ENCODE measurements around the gene TMUB1. TPM values are rescaled to one million over a fixed set of nuclear protein-coding genes. Genes with fewer than 3 reads are reported as not detected.

The TMUB1 gene
- total and polyA plus RNA-seq, 9 of the 15 experiments (the other 6 are each of a cell fraction or from before 2014, with no cell fraction given): 0.14 to 241 (median 74.1) TPM

Other genes with a start within 250 kb of the TMUB1 start
Only the 7 nearest of the 16 such genes appear.
- gene ATG9B, start 59.0 kb downstream of the TMUB1 start, total RNA-seq (2014; rRNA removed): 2.0 and 2.1 TPM in 2 replicates
- 0.64 and 1.2 TPM in 2 replicates for gene ATG9B, start 59.0 kb downstream of the TMUB1 start, total RNA-seq (2014; rRNA removed; fragmentation: Illumina TruSeq; extraction: Trizol)
- gene ATG9B, start 59.0 kb downstream of the TMUB1 start, total RNA-seq (2015; rRNA removed; fragmentation: Illumina TruSeq; extraction: Trizol): 0.29 and 0.90 TPM in 2 replicates
- gene ATG9B, start 59.0 kb downstream of the TMUB1 start, total RNA-seq (2021): 2.2 and 4.7 TPM in 2 replicates
- gene ATG9B, start 59.0 kb downstream of the TMUB1 start, polyA plus RNA-seq (2011; rRNA removed): 1.3 and 1.7 TPM in 2 replicates
- 0.92 and 1.4 TPM in 2 replicates for gene ATG9B, start 59.0 kb downstream of the TMUB1 start, polyA plus RNA-seq (2014; fragmentation: Illumina TruSeq; extraction: Trizol)
- 1 to 10 TPM; 5.0 to 6.9 TPM for gene ATG9B, start 59.0 kb downstream of the TMUB1 start, polyA plus RNA-seq (2014; fragmentation: Nextera tagmentation; extraction: Ambion mirVana)
- gene ATG9B, start 59.0 kb downstream of the TMUB1 start, polyA plus RNA-seq (2014; rRNA removed): 2.7 and 8.0 TPM in 2 replicates
- 63.5 and 79.1 TPM in 2 replicates for gene ABCB8, start 55.0 kb downstream of the TMUB1 start, total RNA-seq (2014; rRNA removed)
- gene ABCB8, start 55.0 kb downstream of the TMUB1 start, total RNA-seq (2014; rRNA removed; fragmentation: Illumina TruSeq; extraction: Trizol): 16.9 and 21.9 TPM in 2 replicates
- 36.3 and 38.0 TPM in 2 replicates for gene ABCB8, start 55.0 kb downstream of the TMUB1 start, total RNA-seq (2015; rRNA removed; fragmentation: Illumina TruSeq; extraction: Trizol)
- gene ABCB8, start 55.0 kb downstream of the TMUB1 start, total RNA-seq (2021): 106 and 109 TPM in 2 replicates
- 27.0 and 42.2 TPM in 2 replicates for gene ABCB8, start 55.0 kb downstream of the TMUB1 start, polyA plus RNA-seq (2011; rRNA removed)
- gene ABCB8, start 55.0 kb downstream of the TMUB1 start, polyA plus RNA-seq (2014; fragmentation: Illumina TruSeq; extraction: Trizol): 61.4 and 89.2 TPM in 2 replicates
- 1 to 10 TPM; 7.6 to 9.2 TPM for gene ABCB8, start 55.0 kb downstream of the TMUB1 start, polyA plus RNA-seq (2014; fragmentation: Nextera tagmentation; extraction: Ambion mirVana)
- 73.6 and 81.3 TPM in 2 replicates for gene ABCB8, start 55.0 kb downstream of the TMUB1 start, polyA plus RNA-seq (2014; rRNA removed)
- 0.32 and 1.5 TPM in 2 replicates for gene ASIC3, start 35.0 kb downstream of the TMUB1 start, total RNA-seq (2014; rRNA removed)
- 0.32 and 0.40 TPM in 2 replicates for gene ASIC3, start 35.0 kb downstream of the TMUB1 start, total RNA-seq (2014; rRNA removed; fragmentation: Illumina TruSeq; extraction: Trizol)
- gene ASIC3, start 35.0 kb downstream of the TMUB1 start, total RNA-seq (2015; rRNA removed; fragmentation: Illumina TruSeq; extraction: Trizol): 0.87 and 0.98 TPM in 2 replicates
- gene ASIC3, start 35.0 kb downstream of the TMUB1 start, total RNA-seq (2021): 2.9 and 3.2 TPM in 2 replicates
- 1.3 and 2.7 TPM in 2 replicates for gene ASIC3, start 35.0 kb downstream of the TMUB1 start, polyA plus RNA-seq (2011; rRNA removed)
- gene ASIC3, start 35.0 kb downstream of the TMUB1 start, polyA plus RNA-seq (2014; fragmentation: Illumina TruSeq; extraction: Trizol): 2.4 and 2.7 TPM in 2 replicates
- under 1 TPM; 0.11 to 0.44 TPM for gene ASIC3, start 35.0 kb downstream of the TMUB1 start, polyA plus RNA-seq (2014; fragmentation: Nextera tagmentation; extraction: Ambion mirVana)
- 3.3 and 5.0 TPM in 2 replicates for gene ASIC3, start 35.0 kb downstream of the TMUB1 start, polyA plus RNA-seq (2014; rRNA removed)
- 38.0 and 53.5 TPM in 2 replicates for gene CDK5, start 25.6 kb downstream of the TMUB1 start, total RNA-seq (2014; rRNA removed)
- 11.8 and 20.3 TPM in 2 replicates for gene CDK5, start 25.6 kb downstream of the TMUB1 start, total RNA-seq (2014; rRNA removed; fragmentation: Illumina TruSeq; extraction: Trizol)
- 32.2 and 35.8 TPM in 2 replicates for gene CDK5, start 25.6 kb downstream of the TMUB1 start, total RNA-seq (2015; rRNA removed; fragmentation: Illumina TruSeq; extraction: Trizol)
- 25.0 and 25.3 TPM in 2 replicates for gene CDK5, start 25.6 kb downstream of the TMUB1 start, total RNA-seq (2021)
- gene CDK5, start 25.6 kb downstream of the TMUB1 start, polyA plus RNA-seq (2011; rRNA removed): 27.5 and 28.6 TPM in 2 replicates
- gene CDK5, start 25.6 kb downstream of the TMUB1 start, polyA plus RNA-seq (2014; fragmentation: Illumina TruSeq; extraction: Trizol): 29.0 and 34.3 TPM in 2 replicates
- gene CDK5, start 25.6 kb downstream of the TMUB1 start, polyA plus RNA-seq (2014; fragmentation: Nextera tagmentation; extraction: Ambion mirVana): 10 to 100 TPM in 1 of 2 experiments, 1 to 10 TPM in 1; 3.2 to 18.1 TPM
- gene CDK5, start 25.6 kb downstream of the TMUB1 start, polyA plus RNA-seq (2014; rRNA removed): 25.6 and 28.4 TPM in 2 replicates
- 360 and 417 TPM in 2 replicates for gene SLC4A2, start 23.9 kb downstream of the TMUB1 start, total RNA-seq (2014; rRNA removed)
- gene SLC4A2, start 23.9 kb downstream of the TMUB1 start, total RNA-seq (2014; rRNA removed; fragmentation: Illumina TruSeq; extraction: Trizol): 32.6 and 55.0 TPM in 2 replicates
- 130 and 132 TPM in 2 replicates for gene SLC4A2, start 23.9 kb downstream of the TMUB1 start, total RNA-seq (2015; rRNA removed; fragmentation: Illumina TruSeq; extraction: Trizol)
- gene SLC4A2, start 23.9 kb downstream of the TMUB1 start, total RNA-seq (2021): 363 and 375 TPM in 2 replicates
- gene SLC4A2, start 23.9 kb downstream of the TMUB1 start, polyA plus RNA-seq (2011; rRNA removed): 69.2 and 85.2 TPM in 2 replicates
- 166 and 212 TPM in 2 replicates for gene SLC4A2, start 23.9 kb downstream of the TMUB1 start, polyA plus RNA-seq (2014; fragmentation: Illumina TruSeq; extraction: Trizol)
- 10 to 100 TPM; 11.4 to 28.8 TPM for gene SLC4A2, start 23.9 kb downstream of the TMUB1 start, polyA plus RNA-seq (2014; fragmentation: Nextera tagmentation; extraction: Ambion mirVana)
- gene SLC4A2, start 23.9 kb downstream of the TMUB1 start, polyA plus RNA-seq (2014; rRNA removed): 306 and 316 TPM in 2 replicates
- 114 and 139 TPM in 2 replicates for gene FASTK, start 2.7 kb downstream of the TMUB1 start, total RNA-seq (2014; rRNA removed)
- gene FASTK, start 2.7 kb downstream of the TMUB1 start, total RNA-seq (2014; rRNA removed; fragmentation: Illumina TruSeq; extraction: Trizol): 8.3 and 12.6 TPM in 2 replicates
- gene FASTK, start 2.7 kb downstream of the TMUB1 start, total RNA-seq (2015; rRNA removed; fragmentation: Illumina TruSeq; extraction: Trizol): 50.3 and 55.4 TPM in 2 replicates
- gene FASTK, start 2.7 kb downstream of the TMUB1 start, total RNA-seq (2021): 106 and 112 TPM in 2 replicates
- gene FASTK, start 2.7 kb downstream of the TMUB1 start, polyA plus RNA-seq (2011; rRNA removed): 48.2 and 69.4 TPM in 2 replicates
- gene FASTK, start 2.7 kb downstream of the TMUB1 start, polyA plus RNA-seq (2014; fragmentation: Illumina TruSeq; extraction: Trizol): 38.2 and 53.4 TPM in 2 replicates
- gene FASTK, start 2.7 kb downstream of the TMUB1 start, polyA plus RNA-seq (2014; fragmentation: Nextera tagmentation; extraction: Ambion mirVana): 1 to 10 TPM in 1 of 2 experiments, under 1 TPM in 1; 0.51 to 2.7 TPM
- 150 and 181 TPM in 2 replicates for gene FASTK, start 2.7 kb downstream of the TMUB1 start, polyA plus RNA-seq (2014; rRNA removed)
- gene AGAP3, start 3.0 kb upstream of the TMUB1 start, total RNA-seq (2014; rRNA removed): 62.2 and 94.2 TPM in 2 replicates
- 34.6 and 44.0 TPM in 2 replicates for gene AGAP3, start 3.0 kb upstream of the TMUB1 start, total RNA-seq (2014; rRNA removed; fragmentation: Illumina TruSeq; extraction: Trizol)
- gene AGAP3, start 3.0 kb upstream of the TMUB1 start, total RNA-seq (2015; rRNA removed; fragmentation: Illumina TruSeq; extraction: Trizol): 59.8 and 60.0 TPM in 2 replicates
- gene AGAP3, start 3.0 kb upstream of the TMUB1 start, total RNA-seq (2021): 178 and 208 TPM in 2 replicates
- gene AGAP3, start 3.0 kb upstream of the TMUB1 start, polyA plus RNA-seq (2011; rRNA removed): 61.4 and 65.4 TPM in 2 replicates
- 66.7 and 96.7 TPM in 2 replicates for gene AGAP3, start 3.0 kb upstream of the TMUB1 start, polyA plus RNA-seq (2014; fragmentation: Illumina TruSeq; extraction: Trizol)
- gene AGAP3, start 3.0 kb upstream of the TMUB1 start, polyA plus RNA-seq (2014; fragmentation: Nextera tagmentation; extraction: Ambion mirVana): 1 to 10 TPM; 3.4 to 4.4 TPM
- 118 and 127 TPM in 2 replicates for gene AGAP3, start 3.0 kb upstream of the TMUB1 start, polyA plus RNA-seq (2014; rRNA removed)

All from K562 (cell line).